Neural progenitor cell (in vitro differentiated cells): ENCODE data around the gene TMX2. TPM values are rescaled to one million over a fixed set of nuclear protein-coding genes. Genes with fewer than 3 reads are reported as not detected.
A peak's percentile ranks its signal among the peaks of the same experiment; 100 is the strongest.

ENCODE experiments used
- DNase-seq: peaks from one replicate; pipeline ENCODE4 v3.0.0-alpha.2; 2016; ENCODE audit warnings: low spot score
- H2AFZ ChIP-seq: fragments of 200-600 bp; sonication (generic); replicated peaks from 2 replicates; pipeline ENCODE4 v1.6.1; 2016; ENCODE audit warnings: antibody characterized with exemption
- H3F3A ChIP-seq: fragments of 200-600 bp; sonication (generic); 2 replicates; pipeline ENCODE4 v1.6.1; 2016; ENCODE audit warnings: antibody characterized with exemption, low read depth
- H3K27ac ChIP-seq: fragments of 200-600 bp; sonication (generic); 2 replicates; pipeline ENCODE4 v1.5.1; 2016; ENCODE audit warnings: mild to moderate bottlenecking
- H3K27me3 ChIP-seq: fragments of 200-600 bp; sonication (generic); 2 replicates; pipeline ENCODE4 v1.6.1; 2016; ENCODE audit warnings: mild to moderate bottlenecking, moderate library complexity
- H3K36me3 ChIP-seq: fragments of 200-600 bp; sonication (generic); 2 replicates; pipeline ENCODE4 v1.5.1; 2016
- H3K4me1 ChIP-seq: fragments of 200-600 bp; sonication (generic); 2 replicates; pipeline ENCODE4 v1.6.1; 2016; ENCODE audit warnings: mixed run types
- H3K4me2 ChIP-seq: fragments of 200-600 bp; sonication (generic); 2 replicates; pipeline ENCODE4 v1.6.1; 2016
- H3K4me3 ChIP-seq: fragments of 200-600 bp; sonication (generic); 2 replicates; pipeline ENCODE4 v1.5.1; 2016
- H3K79me2 ChIP-seq: fragments of 200-600 bp; sonication (generic); 2 replicates; pipeline ENCODE4 v1.6.1; 2016; ENCODE audit warnings: low read depth
- H3K9ac ChIP-seq: fragments of 200-600 bp; sonication (generic); 2 replicates; pipeline ENCODE4 v1.6.1; 2016
- H3K9me3 ChIP-seq: fragments of 200-600 bp; sonication (generic); 2 replicates; pipeline ENCODE4 v1.5.1; 2016; ENCODE audit warnings: low read depth
- H4K20me1 ChIP-seq: fragments of 200-600 bp; sonication (generic); 2 replicates; pipeline ENCODE4 v1.6.1; 2016; ENCODE audit warnings: low read depth
- H3K27ac Mint-ChIP-seq: 3 replicates; pipeline ENCODE4 v1.8.0; 2021; ENCODE audit warnings: mixed read lengths
- H3K27me3 Mint-ChIP-seq: 2 replicates; pipeline ENCODE4 v1.8.0; 2022; ENCODE audit warnings: low read depth, mild to moderate bottlenecking, inconsistent platforms, moderate library complexity, mixed read lengths; ENCODE audit not compliant: insufficient read depth
- H3K36me3 Mint-ChIP-seq: 3 replicates; pipeline ENCODE4 v1.8.0; 2021; ENCODE audit warnings: mixed read lengths
- H3K4me1 Mint-ChIP-seq: 3 replicates; pipeline ENCODE4 v1.8.0; 2021; ENCODE audit warnings: mixed read lengths
- H3K4me3 Mint-ChIP-seq: 3 replicates; pipeline ENCODE4 v1.8.0; 2021; ENCODE audit warnings: mild to moderate bottlenecking, moderate library complexity, mixed read lengths
- H3K9me3 Mint-ChIP-seq: 3 replicates; pipeline ENCODE4 v1.8.0; 2020; ENCODE audit warnings: mixed read lengths
- CTCF ChIP-seq: fragments of 200-600 bp; sonication (generic); IDR thresholded peaks from 2 replicates; pipeline ENCODE4 v1.5.1; 2017; ENCODE audit warnings: antibody characterized with exemption, mild to moderate bottlenecking
- EZH2 ChIP-seq: fragments of 200-600 bp; sonication (generic); IDR thresholded peaks from 2 replicates; pipeline ENCODE4 v1.6.1; 2017; ENCODE audit warnings: antibody characterized with exemption, mild to moderate bottlenecking, moderate library complexity
- EZH2phosphoT487 ChIP-seq: fragments of 200-600 bp; sonication (generic); IDR thresholded peaks from 2 replicates; pipeline ENCODE4 v1.6.1; 2017; ENCODE audit warnings: antibody characterized with exemption
- total RNA-seq: library from RNA; depleted of rRNA; stranded (reverse); fragments of >200 nt; gene quantifications from 2 replicates; pipeline ENCODE4 v1.2.3, GENCODE V29; 2015; ENCODE audit warnings: low replicate concordance

The TMX2 gene
- total RNA-seq, 1 donor from 2014 or later, result 66.5 TPM

DNA sequence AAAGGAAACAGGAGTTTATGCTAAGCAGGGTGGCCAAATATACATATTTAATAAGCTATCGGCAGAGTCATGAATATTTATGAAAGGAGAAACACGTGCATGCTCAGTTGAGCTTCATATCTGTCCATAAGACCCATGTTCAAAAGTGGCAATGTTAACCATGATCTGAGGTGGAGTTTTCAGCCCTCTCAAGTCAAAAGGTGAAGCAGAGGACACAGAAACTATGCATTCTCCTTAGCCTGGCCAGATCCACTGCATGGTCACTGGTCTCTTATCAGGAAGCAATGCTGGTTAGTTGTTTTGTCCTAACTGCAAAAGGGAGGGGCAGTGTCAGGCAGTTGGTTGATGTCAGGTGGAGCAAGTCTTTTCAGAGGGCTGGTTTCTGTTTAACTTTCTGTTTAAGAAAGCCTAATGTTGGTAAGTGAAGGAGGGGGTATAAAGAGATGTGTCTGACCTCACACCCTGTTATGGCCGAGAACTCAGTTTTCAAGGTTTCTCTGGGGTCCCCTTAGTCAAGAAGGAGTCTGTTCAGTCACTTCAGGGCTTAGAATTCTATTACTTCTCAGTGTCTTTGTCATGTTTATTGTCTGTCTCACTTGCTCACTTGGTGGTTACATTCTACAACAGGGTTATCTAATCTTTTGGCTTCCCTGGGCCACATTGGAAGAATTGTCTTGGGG, 23.4 kb downstream of the TMX2 start:
- Mint-ChIP-seq H3K4me1 (peaks cover under 1% of the 10 kb centered on the region), H3K4me3 (no peak overlapping the region), H3K27me3 (no peaks in the 10 kb centered on the region), H3K9me3 (no peaks in the 10 kb centered on the region), H3K36me3 (peaks cover 4% of the 10 kb centered on the region), H3K27ac (peak overlapping the region; percentile 20)
- Histone ChIP-seq H3F3A (peaks cover 14% of the 10 kb centered on the region), H3K27ac (no peak overlapping the region), H3K4me3 (no peak overlapping the region), H3K9me3 (no peaks in the 10 kb centered on the region), H2AFZ (no peak overlapping the region), H3K4me1 (no peaks in the 10 kb centered on the region), H3K4me2 (no peak overlapping the region), H3K36me3 (no peaks in the 10 kb centered on the region), H3K79me2 (peaks cover 58% of the 10 kb centered on the region), H3K9ac (no peak overlapping the region), H3K27me3 (no peaks in the 10 kb centered on the region), H4K20me1 (peaks cover 5% of the 10 kb centered on the region)
- TF ChIP-seq EZH2phosphoT487 (no peak), CTCF (no peak), EZH2 (no peak)
- DNase-seq, result no peak

- peak within 1 kb of the TSS; percentile 93 for H3K4me3 ChIP-seq
- H3K79me2 ChIP-seq, result peaks cover 35% of the 10 kb centered on the region
- TF ChIP-seq EZH2, result peak; percentile 38
- no peak for TF ChIP-seq CTCF
- TF ChIP-seq EZH2phosphoT487, result peak; percentile 47
- no peaks in the 10 kb centered on the region for H3K9me3 Mint-ChIP-seq
- peaks cover 25% of the 10 kb centered on the region for H3K36me3 Mint-ChIP-seq
- H3K36me3 ChIP-seq, result peaks cover 4% of the 10 kb centered on the region
- no peaks in the 10 kb centered on the region for H3K9me3 ChIP-seq
- peaks cover 7% of the 10 kb centered on the region for H3K4me1 ChIP-seq
- H3K27me3 Mint-ChIP-seq, result peaks cover 2% of the 10 kb centered on the region
- H3K4me3 Mint-ChIP-seq, result peak within 1 kb of the TSS; percentile 96
- H3F3A ChIP-seq, result peaks cover 24% of the 10 kb centered on the region
- DNase-seq, result peak; percentile 98
- peak within 1 kb of the TSS; percentile 98 for H3K4me2 ChIP-seq
- H2AFZ ChIP-seq, result peak within 1 kb of the TSS; percentile 83
- peak within 1 kb of the TSS; percentile 95 for H3K27ac Mint-ChIP-seq
- peaks cover 15% of the 10 kb centered on the region for H3K4me1 Mint-ChIP-seq
- H4K20me1 ChIP-seq, result no peaks in the 10 kb centered on the region
- H3K9ac ChIP-seq, result peak within 1 kb of the TSS; percentile 95
- H3K27me3 ChIP-seq, result no peaks in the 10 kb centered on the region
- H3K27ac ChIP-seq, result peak within 1 kb of the TSS; percentile 83
Measured at GRCh38 chr11:57741132-57742086, 29.0 kb downstream of the TMX2 start, which contains the start of gene SELENOH. Gene SELENOH (plus strand): TSS chr11:57741491. CDS start chr11:57741596, 105 bp downstream.

- Mint-ChIP-seq H3K36me3 (peaks cover 26% of the 10 kb centered on the region), H3K4me1 (peaks cover 15% of the 10 kb centered on the region), H3K27ac (peak overlapping the region; percentile 88), H3K27me3 (peaks cover 2% of the 10 kb centered on the region), H3K4me3 (peak overlapping the region; percentile 96), H3K9me3 (no peaks in the 10 kb centered on the region)
- Histone ChIP-seq H3K27ac (no peak overlapping the region), H3K4me3 (peak overlapping the region; percentile 93), H3K9ac (peak overlapping the region; percentile 95), H3K27me3 (no peaks in the 10 kb centered on the region), H3K4me2 (peak overlapping the region; percentile 98), H4K20me1 (no peaks in the 10 kb centered on the region), H2AFZ (no peak overlapping the region), H3F3A (peaks cover 28% of the 10 kb centered on the region), H3K79me2 (peaks cover 30% of the 10 kb centered on the region), H3K4me1 (peaks cover 7% of the 10 kb centered on the region), H3K36me3 (peaks cover 4% of the 10 kb centered on the region), H3K9me3 (no peaks in the 10 kb centered on the region)
- DNase-seq, result no peak
- TF ChIP-seq CTCF (no peak), EZH2 (no peak), EZH2phosphoT487 (no peak)
Measured at GRCh38 chr11:57742087-57742452, 29.7 kb downstream of the TMX2 start.
